Measurements from ENCODE around the gene C1orf198.

DNA sequence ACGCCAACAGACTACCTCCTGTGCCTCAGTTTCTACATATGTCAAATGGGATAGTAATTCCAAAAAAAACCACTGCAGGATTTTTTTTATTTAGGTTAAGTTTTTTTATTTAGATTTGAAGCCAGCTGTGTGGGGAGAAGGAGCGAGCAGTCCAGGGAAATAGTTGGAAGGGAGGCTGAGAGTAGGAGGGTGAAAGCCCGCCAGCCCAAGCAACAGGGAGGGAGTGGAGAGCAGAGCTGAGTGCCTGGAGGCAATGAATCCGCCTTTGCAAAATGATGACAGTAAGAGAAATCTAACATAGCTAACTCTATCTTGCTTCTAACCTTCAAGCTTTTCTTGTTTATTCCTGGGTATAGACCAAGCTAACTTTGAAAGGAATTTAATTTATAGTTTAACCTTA lies 15.6 kb upstream of the C1orf198 start:
- TF ChIP-seq, protein P1, sequence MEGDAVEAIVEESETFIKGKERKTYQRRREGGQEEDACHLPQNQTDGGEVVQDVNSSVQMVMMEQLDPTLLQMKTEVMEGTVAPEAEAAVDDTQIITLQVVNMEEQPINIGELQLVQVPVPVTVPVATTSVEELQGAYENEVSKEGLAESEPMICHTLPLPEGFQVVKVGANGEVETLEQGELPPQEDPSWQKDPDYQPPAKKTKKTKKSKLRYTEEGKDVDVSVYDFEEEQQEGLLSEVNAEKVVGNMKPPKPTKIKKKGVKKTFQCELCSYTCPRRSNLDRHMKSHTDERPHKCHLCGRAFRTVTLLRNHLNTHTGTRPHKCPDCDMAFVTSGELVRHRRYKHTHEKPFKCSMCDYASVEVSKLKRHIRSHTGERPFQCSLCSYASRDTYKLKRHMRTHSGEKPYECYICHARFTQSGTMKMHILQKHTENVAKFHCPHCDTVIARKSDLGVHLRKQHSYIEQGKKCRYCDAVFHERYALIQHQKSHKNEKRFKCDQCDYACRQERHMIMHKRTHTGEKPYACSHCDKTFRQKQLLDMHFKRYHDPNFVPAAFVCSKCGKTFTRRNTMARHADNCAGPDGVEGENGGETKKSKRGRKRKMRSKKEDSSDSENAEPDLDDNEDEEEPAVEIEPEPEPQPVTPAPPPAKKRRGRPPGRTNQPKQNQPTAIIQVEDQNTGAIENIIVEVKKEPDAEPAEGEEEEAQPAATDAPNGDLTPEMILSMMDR (IDR thresholded peaks at IDR 0.05; ENCODE audit: control extremely low read depth in 1 of 3, insufficient read depth in 1 of 3, low read depth in 1 of 3, low read length in 3 of 3): no peak
- TF ChIP-seq SP1 (IDR thresholded peaks at IDR 0.05; ENCODE audit: low read depth, low read length): no peak
- TF ChIP-seq POLR2AphosphoS5 (IDR thresholded peaks at IDR 0.05; ENCODE audit: low read depth, low read length): no peak
- TF ChIP-seq SIN3A (conservative IDR thresholded peaks at IDR 0.05 in 1 of 2, IDR thresholded peaks at IDR 0.05 in 1 of 2; ENCODE audit: low read depth in 1 of 2, low read length in 2 of 2): no peak
- no peak for TF ChIP-seq ZNF274 (IDR thresholded peaks at IDR 0.05; ENCODE audit: borderline replicate concordance, extremely low read depth, low read length)
- no peak for TF ChIP-seq CHD2 (IDR thresholded peaks at IDR 0.05; ENCODE audit: low read length)
- TF ChIP-seq POLR2A (IDR thresholded peaks at IDR 0.05; ENCODE audit: control extremely low read depth in 1 of 2, low read depth in 2 of 2, low read length in 2 of 2): no peak
- TF ChIP-seq, protein P2, sequence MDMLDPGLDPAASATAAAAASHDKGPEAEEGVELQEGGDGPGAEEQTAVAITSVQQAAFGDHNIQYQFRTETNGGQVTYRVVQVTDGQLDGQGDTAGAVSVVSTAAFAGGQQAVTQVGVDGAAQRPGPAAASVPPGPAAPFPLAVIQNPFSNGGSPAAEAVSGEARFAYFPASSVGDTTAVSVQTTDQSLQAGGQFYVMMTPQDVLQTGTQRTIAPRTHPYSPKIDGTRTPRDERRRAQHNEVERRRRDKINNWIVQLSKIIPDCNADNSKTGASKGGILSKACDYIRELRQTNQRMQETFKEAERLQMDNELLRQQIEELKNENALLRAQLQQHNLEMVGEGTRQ (IDR thresholded peaks at IDR 0.05; ENCODE audit: low read length): no peak
- TF ChIP-seq KDM4A (IDR thresholded peaks at IDR 0.05; ENCODE audit: low read depth, low read length, severe bottlenecking): no peak
- TF ChIP-seq BACH1 (IDR thresholded peaks at IDR 0.05; ENCODE audit: low read length): no peak
- TF ChIP-seq SAP30 (IDR thresholded peaks at IDR 0.05; ENCODE audit: insufficient read depth, insufficient replicate concordance, low read length): no peak
- no peak for TF ChIP-seq NRF1 (IDR thresholded peaks at IDR 0.05; ENCODE audit: low read depth, low read length)
